Coronary artery (tissue), 2 donors: Measurements from ENCODE around the gene MGLL.
"Not testable (repeated sequence)": the region's sequence is repeated elsewhere in the genome, so short reads cannot be mapped to it uniquely, and the experiment has no call there.

Source experiments
- DNase-seq: peaks from one replicate; pipeline ENCODE4 v3.0.0-alpha.2; 2017; ENCODE audit warnings: low spot score
- H3K27ac ChIP-seq, 2 donors: fragments of 200-600 bp; sonication (generic); one replicate each; pipeline ENCODE4 v1.5.1; 2016 to 2019
- H3K4me3 ChIP-seq: fragments of 200-600 bp; sonication (generic); 2 replicates; pipeline ENCODE4 v1.5.1; 2016; ENCODE audit warnings: mild to moderate bottlenecking, moderate library complexity
- CTCF ChIP-seq: fragments of 200-600 bp; sonication (generic); IDR thresholded peaks from one replicate; pipeline ENCODE4 v1.5.1; 2019; ENCODE audit warnings: antibody characterized with exemption

MGLL gene

GRCh38 chr3:127658234-127658633 is 164.1 kb downstream of the MGLL start:
- TF ChIP-seq CTCF: no peak
- H3K4me3 ChIP-seq: no peak overlapping the region
- H3K27ac ChIP-seq: no peak overlapping the region
- DNase-seq: no peak

- TF ChIP-seq CTCF: no peak
- Histone ChIP-seq H3K4me3 (no peak overlapping the region), H3K27ac (no peak overlapping the region)
- DNase-seq: no peak
These were observed 165.4 kb downstream of the MGLL start for GRCh38 chr3:127656906-127657305.

GRCh38 chr3:127655641-127656040 is 166.7 kb downstream of the MGLL start:
- peak; percentile 68 for DNase-seq
- no peak for TF ChIP-seq CTCF
- H3K27ac ChIP-seq: peak overlapping the region in 1 of 2 donors; percentile 75

GRCh38 chr3:127654993-127655392 is 167.3 kb downstream of the MGLL start:
- DNase-seq: peak; percentile 14
- H3K4me3 ChIP-seq: not testable (repeated sequence)
- H3K27ac ChIP-seq: peak overlapping the region in 1 of 2 donors; percentile 75

More at GRCh38 chr3:127655641-127656040, 166.7 kb downstream of the MGLL start:
- H3K4me3 ChIP-seq: no peak overlapping the region

GRCh38 chr3:127654374-127654773 is 167.9 kb downstream of the MGLL start:
- Histone ChIP-seq H3K4me3 (no peak overlapping the region), H3K27ac (no peak overlapping the region)
- no peak for TF ChIP-seq CTCF
- DNase-seq: peak; percentile 19

GRCh38 chr3:127652246-127652995 is 169.9 kb downstream of the MGLL start:
- peak; percentile 85 for TF ChIP-seq CTCF
- Histone ChIP-seq H3K27ac (no peak overlapping the region), H3K4me3 (no peak overlapping the region)
- peak; percentile 72 for DNase-seq

- no peak overlapping the region for H3K27ac ChIP-seq
- no peak overlapping the region for H3K4me3 ChIP-seq
- DNase-seq: peak; percentile 62
- TF ChIP-seq CTCF: no peak
These were observed 170.7 kb downstream of the MGLL start for GRCh38 chr3:127651516-127652172.
